Loucy (cell line): ENCODE data around the gene DGCR2.

Experiments
- H2AFZ ChIP-seq: fragments of 200-600 bp; sonication (generic); 2 replicates; pipeline ENCODE4 v1.6.0; 2016; ENCODE audit warnings: antibody characterized with exemption, mild to moderate bottlenecking, low read length, moderate library complexity
- H3F3A ChIP-seq: fragments of 200-600 bp; 2 replicates; pipeline ENCODE4 v1.6.0; 2016; ENCODE audit warnings: antibody characterized with exemption, low read depth, mild to moderate bottlenecking
- H3K27me3 ChIP-seq: fragments of 200-600 bp; sonication (generic); 2 replicates; pipeline ENCODE4 v1.6.1; 2014; ENCODE audit warnings: low read length, mild to moderate bottlenecking; ENCODE audit not compliant: insufficient read depth, poor library complexity, severe bottlenecking
- H3K36me3 ChIP-seq: fragments of 200-600 bp; sonication (generic); 2 replicates; pipeline ENCODE4 v1.6.1; 2016; ENCODE audit warnings: low read length; ENCODE audit not compliant: insufficient read depth
- H3K4me1 ChIP-seq: fragments of 200-600 bp; sonication (generic); 2 replicates; pipeline ENCODE4 v1.5.1; 2014; ENCODE audit warnings: low read length, mild to moderate bottlenecking; ENCODE audit not compliant: insufficient read depth, poor library complexity, severe bottlenecking
- H3K4me2 ChIP-seq: fragments of 200-600 bp; sonication (generic); 2 replicates; pipeline ENCODE4 v1.6.0; 2014; ENCODE audit warnings: antibody characterized with exemption, low read length, low read depth, mild to moderate bottlenecking; ENCODE audit not compliant: poor library complexity, severe bottlenecking
- H3K4me3 ChIP-seq: fragments of 200-600 bp; sonication (generic); 2 replicates; pipeline ENCODE4 v1.5.1; 2014; ENCODE audit warnings: low read length, mild to moderate bottlenecking, mixed read lengths; ENCODE audit not compliant: poor library complexity, severe bottlenecking
- H3K79me2 ChIP-seq: fragments of 200-600 bp; sonication (generic); 2 replicates; pipeline ENCODE4 v1.6.1; 2014; ENCODE audit warnings: low read length; ENCODE audit not compliant: insufficient read depth
- H3K9ac ChIP-seq: fragments of 200-600 bp; sonication (generic); 2 replicates; pipeline ENCODE4 v1.6.0; 2014; ENCODE audit warnings: mild to moderate bottlenecking, low read depth, low read length, moderate library complexity; ENCODE audit not compliant: poor library complexity, severe bottlenecking
- H3K9me2 ChIP-seq: fragments of 200-600 bp; sonication (generic); replicated peaks from 2 replicates; pipeline ENCODE4 v1.6.1; 2016; ENCODE audit warnings: low read depth, low read length, mixed read lengths
- H3K9me3 ChIP-seq: fragments of 200-600 bp; sonication (generic); 2 replicates; pipeline ENCODE4 v1.6.1; 2014; ENCODE audit warnings: mild to moderate bottlenecking, antibody characterized with exemption, low read length, low read depth; ENCODE audit not compliant: insufficient read depth
- H4K20me1 ChIP-seq: fragments of 200-600 bp; sonication (generic); 2 replicates; pipeline ENCODE4 v1.6.0; 2014; ENCODE audit warnings: antibody characterized with exemption, low read length, mild to moderate bottlenecking; ENCODE audit not compliant: insufficient read depth, poor library complexity, severe bottlenecking
- EZH2phosphoT487 ChIP-seq: fragments of 200-600 bp; IDR thresholded peaks from 2 replicates; pipeline ENCODE4 v1.6.1; 2018; ENCODE audit warnings: antibody characterized with exemption, mild to moderate bottlenecking, moderate library complexity, borderline replicate concordance
- TF ChIP-seq, protein P1 (sequence below): fragments of 200-600 bp; sonication (generic); conservative IDR thresholded peaks from 2 replicates; pipeline ENCODE4 v1.5.1; 2014; ENCODE audit warnings: mild to moderate bottlenecking, antibody characterized with exemption, low read length

Gene DGCR2

DNA sequence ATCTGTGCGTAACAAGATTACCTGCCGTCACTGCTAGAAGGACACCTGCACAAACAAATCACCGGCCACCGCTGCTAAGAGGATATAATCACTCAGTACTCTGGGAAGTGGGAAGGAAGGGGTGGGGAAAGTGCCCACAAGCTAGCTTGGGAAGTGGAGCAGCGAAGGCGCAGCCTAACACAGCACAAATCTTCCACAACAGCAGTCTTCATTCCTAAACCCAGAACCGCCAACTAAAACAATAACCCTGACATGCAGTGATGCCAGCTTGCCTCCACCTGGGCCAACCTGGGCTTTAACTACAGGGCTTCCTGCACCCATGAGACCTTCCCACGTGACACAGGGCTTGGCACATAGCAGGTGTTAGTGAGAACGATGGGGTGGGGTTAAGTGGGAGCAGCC, 5.1 kb downstream of the DGCR2 start:
- H4K20me1 ChIP-seq, result peaks cover 72% of the 10 kb centered on the region
- H3K4me1 ChIP-seq, result peaks cover 60% of the 10 kb centered on the region
- no peak overlapping the region for H3K9ac ChIP-seq
- no peaks in the 10 kb centered on the region for H3K9me2 ChIP-seq
- H3K4me3 ChIP-seq, result no peak overlapping the region
- H3K9me3 ChIP-seq, result no peaks in the 10 kb centered on the region
- no peak overlapping the region for H2AFZ ChIP-seq
- TF ChIP-seq, protein P1, sequence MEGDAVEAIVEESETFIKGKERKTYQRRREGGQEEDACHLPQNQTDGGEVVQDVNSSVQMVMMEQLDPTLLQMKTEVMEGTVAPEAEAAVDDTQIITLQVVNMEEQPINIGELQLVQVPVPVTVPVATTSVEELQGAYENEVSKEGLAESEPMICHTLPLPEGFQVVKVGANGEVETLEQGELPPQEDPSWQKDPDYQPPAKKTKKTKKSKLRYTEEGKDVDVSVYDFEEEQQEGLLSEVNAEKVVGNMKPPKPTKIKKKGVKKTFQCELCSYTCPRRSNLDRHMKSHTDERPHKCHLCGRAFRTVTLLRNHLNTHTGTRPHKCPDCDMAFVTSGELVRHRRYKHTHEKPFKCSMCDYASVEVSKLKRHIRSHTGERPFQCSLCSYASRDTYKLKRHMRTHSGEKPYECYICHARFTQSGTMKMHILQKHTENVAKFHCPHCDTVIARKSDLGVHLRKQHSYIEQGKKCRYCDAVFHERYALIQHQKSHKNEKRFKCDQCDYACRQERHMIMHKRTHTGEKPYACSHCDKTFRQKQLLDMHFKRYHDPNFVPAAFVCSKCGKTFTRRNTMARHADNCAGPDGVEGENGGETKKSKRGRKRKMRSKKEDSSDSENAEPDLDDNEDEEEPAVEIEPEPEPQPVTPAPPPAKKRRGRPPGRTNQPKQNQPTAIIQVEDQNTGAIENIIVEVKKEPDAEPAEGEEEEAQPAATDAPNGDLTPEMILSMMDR, result no peak
- no peak for TF ChIP-seq EZH2phosphoT487
- H3K36me3 ChIP-seq, result no peaks in the 10 kb centered on the region
- peaks cover 89% of the 10 kb centered on the region for H3K79me2 ChIP-seq
- H3K4me2 ChIP-seq, result peak overlapping the region; percentile 94
- H3F3A ChIP-seq, result 0 out of 2 replicates have a peak, but pooled peaks cover 2% of the 10 kb centered on the region
- H3K27me3 ChIP-seq, result no peaks in the 10 kb centered on the region

DNA sequence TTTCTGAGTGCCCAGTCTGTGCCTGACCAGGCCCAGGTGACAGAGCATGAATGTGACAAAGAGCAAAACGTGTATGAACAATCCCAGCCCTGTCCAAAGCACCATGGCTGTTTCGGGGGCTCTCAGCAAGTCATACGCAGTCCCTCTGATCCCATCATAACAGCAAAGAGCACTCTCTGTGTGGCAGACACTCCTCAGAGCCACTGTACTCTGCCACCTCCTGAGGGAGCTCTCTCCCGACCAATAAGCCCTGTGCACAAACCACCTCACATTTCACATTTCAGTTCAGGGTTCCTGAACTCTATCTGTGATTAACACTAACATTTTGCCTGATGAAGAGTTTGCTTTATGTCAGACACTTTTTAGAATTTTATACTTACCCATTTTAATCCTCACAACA, 6.6 kb downstream of the DGCR2 start:
- Histone ChIP-seq H3K36me3 (no peaks in the 10 kb centered on the region), H3K9ac (peak overlapping the region; percentile 28)

DNA sequence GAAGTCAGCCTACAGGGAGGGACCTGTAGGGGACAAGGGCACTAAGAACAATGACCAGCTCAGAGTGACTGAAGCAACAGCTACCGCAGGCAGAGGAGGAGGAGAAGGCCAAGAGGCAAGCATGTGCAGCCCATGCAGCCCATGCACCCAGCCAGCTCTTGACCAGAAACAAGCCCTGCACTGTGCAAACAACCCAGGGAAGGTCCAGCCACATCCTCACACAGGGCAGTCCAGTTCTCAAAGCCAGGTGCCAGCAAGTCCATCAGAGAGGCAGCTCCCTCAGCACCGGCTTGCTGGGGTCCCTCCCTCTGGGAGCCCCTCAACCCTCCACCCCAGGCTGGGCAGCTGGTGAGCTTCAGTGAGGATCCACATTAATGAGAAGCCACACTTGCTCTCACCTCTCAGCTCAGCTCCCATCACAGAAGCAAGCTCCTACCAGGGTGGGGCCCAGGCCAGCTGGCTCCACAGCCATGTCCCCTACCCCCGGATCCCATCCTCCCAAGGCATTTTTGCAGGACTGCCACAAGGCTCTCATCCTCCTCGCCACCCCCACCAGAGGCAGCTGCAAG, 7.1 kb downstream of the DGCR2 start:
- Histone ChIP-seq H3K4me2 (peak overlapping the region; percentile 94), H3K9me2 (no peaks in the 10 kb centered on the region), H3K79me2 (peaks cover 84% of the 10 kb centered on the region), H2AFZ (no peak overlapping the region), H3K4me1 (peaks cover 47% of the 10 kb centered on the region), H3K9me3 (no peaks in the 10 kb centered on the region), H3K36me3 (no peaks in the 10 kb centered on the region), H3K9ac (peak overlapping the region; percentile 28), H3K27me3 (no peaks in the 10 kb centered on the region), H3K4me3 (no peak overlapping the region), H4K20me1 (peaks cover 56% of the 10 kb centered on the region), H3F3A (0 out of 2 replicates have a peak, but pooled peaks cover 2% of the 10 kb centered on the region)
- TF ChIP-seq, protein P1, result no peak
- TF ChIP-seq EZH2phosphoT487, result no peak

More for the DNA sequence above, 6.6 kb downstream of the DGCR2 start:
- Histone ChIP-seq H2AFZ (no peak overlapping the region), H3K4me1 (peaks cover 51% of the 10 kb centered on the region), H3K9me2 (no peaks in the 10 kb centered on the region), H3F3A (0 out of 2 replicates have a peak, but pooled peaks cover 2% of the 10 kb centered on the region), H3K9me3 (no peaks in the 10 kb centered on the region), H3K4me2 (peak overlapping the region; percentile 94), H3K4me3 (peak overlapping the region; percentile 36), H4K20me1 (peaks cover 59% of the 10 kb centered on the region), H3K79me2 (peaks cover 87% of the 10 kb centered on the region), H3K27me3 (no peaks in the 10 kb centered on the region)
- no peak for TF ChIP-seq EZH2phosphoT487
- TF ChIP-seq, protein P1, result peak; percentile 68
